Endothelial cell of umbilical vein (primary cell): ENCODE results near the gene ARMH3.

ENCODE experiments used
- CTCF ChIP-seq, 2 donors: IDR thresholded peaks; 1 replicate in 1 of 2; 2 replicates in 1 of 2; pipeline ENCODE4 v1.5.1; 2011; ENCODE audit warnings: low read length in 2 of 2, mild to moderate bottlenecking in 2 of 2, moderate library complexity in 2 of 2, control low read depth in 1 of 2, inconsistent platforms in 1 of 2, low read depth in 1 of 2; ENCODE audit not compliant: insufficient read depth in 1 of 2; ENCODE audit errors: extremely low read depth in 1 of 2
- EZH2 ChIP-seq: IDR thresholded peaks from 2 replicates; pipeline ENCODE4 v1.6.1; 2012; ENCODE audit warnings: borderline replicate concordance, low read depth, mild to moderate bottlenecking, moderate library complexity, low read length, inconsistent platforms; ENCODE audit not compliant: severe bottlenecking
- FOS ChIP-seq: IDR thresholded peaks from 2 replicates; pipeline ENCODE4 v1.6.1; 2011; ENCODE audit warnings: mild to moderate bottlenecking, low read length, moderate library complexity, borderline replicate concordance; ENCODE audit not compliant: insufficient read depth
- GATA2 ChIP-seq: IDR thresholded peaks from 2 replicates; pipeline ENCODE4 v1.7.0; 2011; ENCODE audit warnings: low read depth, mild to moderate bottlenecking, moderate library complexity, mixed read lengths, low read length; ENCODE audit not compliant: insufficient read length, insufficient read depth
- JUN ChIP-seq: IDR thresholded peaks from 2 replicates; pipeline ENCODE4 v1.6.1; 2011; ENCODE audit warnings: borderline replicate concordance, low read depth; ENCODE audit not compliant: insufficient read length, insufficient read depth
- MAX ChIP-seq: IDR thresholded peaks from 2 replicates; pipeline ENCODE4 v1.6.1; 2011; ENCODE audit not compliant: insufficient read depth, insufficient read length
- MYC ChIP-seq: IDR thresholded peaks from one replicate; pipeline ENCODE4 v1.6.1; 2011; ENCODE audit warnings: mild to moderate bottlenecking, low read depth, low read length
- POLR2A ChIP-seq: IDR thresholded peaks from 2 replicates; pipeline ENCODE4 v1.6.1; 2012; ENCODE audit warnings: low read depth, mild to moderate bottlenecking, control low read depth, low read length
- POLR2AphosphoS5 ChIP-seq: IDR thresholded peaks from 2 replicates; pipeline ENCODE4 v1.6.1; 2012; ENCODE audit warnings: low read depth, mild to moderate bottlenecking, control low read depth, low read length, moderate library complexity; ENCODE audit not compliant: insufficient read depth

- no peak for TF ChIP-seq EZH2
- TF ChIP-seq POLR2AphosphoS5 = no peak
- no peak for TF ChIP-seq CTCF (IDR thresholded peaks at IDR 0.05; ENCODE audit: extremely low read depth in 1 of 2, insufficient read depth in 1 of 2, low read depth in 1 of 2, low read length in 2 of 2)
- no peak for TF ChIP-seq POLR2A
- TF ChIP-seq FOS = no peak
- TF ChIP-seq MYC = no peak
- no peak for TF ChIP-seq MAX
- TF ChIP-seq GATA2 = no peak
- no peak for TF ChIP-seq JUN
These were observed 4.0 kb upstream of the ARMH3 start for GRCh38 chr10:102059987-102060386.
